GM04504 (cell line): Measurements from ENCODE around the gene TP53RK.

Source experiments
- DNase-seq: peaks from one replicate; pipeline ENCODE4 v3.0.0-alpha.2; 2012; ENCODE audit warnings: low read depth

The TP53RK gene

GRCh38 chr20:46660487-46660886, 28.8 kb downstream of the TP53RK start:
- no peak for DNase-seq

GRCh38 chr20:46657618-46658017, 31.6 kb downstream of the TP53RK start:
- no peak for DNase-seq

GRCh38 chr20:46657137-46657536, 32.1 kb downstream of the TP53RK start:
- no peak for DNase-seq

- no peak for DNase-seq
These were observed 36.5 kb downstream of the TP53RK start for GRCh38 chr20:46652699-46653098.

GRCh38 chr20:46651091-46651962, 37.9 kb downstream of the TP53RK start, which contains the start of gene SLC13A3:
TSS of gene SLC13A3 (minus strand) at chr20:46651459. CDS start at chr20:46651421, 38 bp downstream.
- DNase-seq: no peak

GRCh38 chr20:46650575-46651090, 38.6 kb downstream of the TP53RK start:
- no peak for DNase-seq

- no peak for DNase-seq
These were observed 39.2 kb downstream of the TP53RK start for GRCh38 chr20:46649965-46650542.

- no peak for DNase-seq
These were observed 39.6 kb downstream of the TP53RK start for GRCh38 chr20:46649650-46649949.

GRCh38 chr20:46648903-46649649, 40.2 kb downstream of the TP53RK start:
- DNase-seq: no peak

GRCh38 chr20:46647469-46647868, 41.8 kb downstream of the TP53RK start:
- DNase-seq: no peak

- no peak for DNase-seq
These were observed 42.4 kb downstream of the TP53RK start for GRCh38 chr20:46646659-46647380.

- DNase-seq: no peak
These were observed 43.1 kb downstream of the TP53RK start for GRCh38 chr20:46646122-46646521.

GRCh38 chr20:46644733-46645132, 44.5 kb downstream of the TP53RK start:
- no peak for DNase-seq

GRCh38 chr20:46644160-46644559, 45.1 kb downstream of the TP53RK start:
- DNase-seq: no peak

GRCh38 chr20:46642969-46643343, 46.3 kb downstream of the TP53RK start:
- no peak for DNase-seq

- no peak for DNase-seq
These were observed 46.8 kb downstream of the TP53RK start for GRCh38 chr20:46642265-46642968.

GRCh38 chr20:46641424-46641823, 47.8 kb downstream of the TP53RK start:
- no peak for DNase-seq

- no peak for DNase-seq
These were observed 48.5 kb downstream of the TP53RK start for GRCh38 chr20:46640536-46641311.

GRCh38 chr20:46640044-46640443, 49.2 kb downstream of the TP53RK start:
- no peak for DNase-seq

- DNase-seq: no peak
These were observed 49.7 kb downstream of the TP53RK start for GRCh38 chr20:46639587-46639986.

GRCh38 chr20:46638898-46639274, 50.4 kb downstream of the TP53RK start:
- no peak for DNase-seq
